Muscle layer of colon (tissue), 2 donors: Measurements from ENCODE around the gene ZNF865.

ENCODE experiments used
- H3K27ac ChIP-seq: one replicate; pipeline ENCODE4 v1.7.0; 2013; ENCODE audit warnings: low read depth, mild to moderate bottlenecking, low read length, moderate library complexity
- H3K27me3 ChIP-seq, 2 donors: one replicate each; pipeline ENCODE4 v1.7.0; 2013; ENCODE audit warnings: low read length in 2 of 2, mild to moderate bottlenecking in 2 of 2; ENCODE audit not compliant: insufficient read depth in 2 of 2, control insufficient read depth in 1 of 2
- H3K36me3 ChIP-seq: one replicate; pipeline ENCODE4 v1.7.0; 2013; ENCODE audit warnings: mild to moderate bottlenecking, low read length; ENCODE audit not compliant: insufficient read depth
- H3K4me1 ChIP-seq: one replicate; pipeline ENCODE4 v1.7.0; 2013; ENCODE audit warnings: mild to moderate bottlenecking, low read length; ENCODE audit not compliant: insufficient read depth
- H3K4me3 ChIP-seq, 2 donors: one replicate each; pipeline ENCODE4 v1.7.0; 2013; ENCODE audit warnings: low read length in 2 of 2, low read depth in 1 of 2, mild to moderate bottlenecking in 1 of 2, moderate library complexity in 1 of 2
- H3K9ac ChIP-seq: one replicate; pipeline ENCODE4 v1.7.0; 2013; ENCODE audit warnings: low read length
- H3K9me3 ChIP-seq: one replicate; pipeline ENCODE4 v1.7.0; 2013; ENCODE audit warnings: mild to moderate bottlenecking, low read length
- donor health status: abdominal sarcoma.
- donor health status: Adenocarcinoma of cecum.

ZNF865 gene

DNA sequence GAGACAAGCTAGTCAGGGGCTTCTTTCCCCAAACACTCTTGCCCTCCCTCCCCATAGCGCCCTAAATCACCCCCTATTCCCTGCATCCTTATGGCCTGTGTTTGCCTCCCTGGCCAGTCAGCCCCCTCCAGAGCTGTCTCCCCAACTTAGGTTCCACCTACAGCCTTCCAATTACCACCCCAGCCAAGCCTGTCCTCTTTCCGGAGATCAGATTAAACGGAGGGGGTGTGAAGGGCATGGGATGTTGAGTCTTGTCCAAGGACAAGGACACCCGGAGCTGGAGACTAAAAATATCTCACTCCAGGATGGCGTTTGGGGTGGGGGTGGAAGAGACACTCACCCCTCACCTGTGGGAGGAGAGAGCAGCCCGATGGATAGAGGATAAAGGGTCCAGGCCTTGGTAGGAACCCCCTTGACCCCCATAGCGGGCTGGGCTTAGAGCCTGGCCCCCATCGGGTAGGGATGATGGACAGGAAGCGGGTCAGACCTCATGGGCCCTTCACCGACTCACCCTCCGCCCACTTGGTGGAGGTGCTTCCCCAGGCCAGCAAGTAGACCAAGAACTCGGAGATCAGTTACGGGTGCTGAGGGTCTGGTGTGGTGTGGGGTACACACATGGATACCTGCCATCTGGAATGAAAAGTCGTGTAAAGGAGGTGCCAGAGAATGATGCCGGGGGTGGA lies 6.0 kb downstream of the ZNF865 start:
- Histone ChIP-seq H3K27ac (no peak overlapping the region), H3K9ac (no peak overlapping the region), H3K4me1 (peaks cover 19% of the 10 kb centered on the region), H3K9me3 (no peaks in the 10 kb centered on the region), H3K36me3 (peaks cover 10% of the 10 kb centered on the region), H3K27me3 (no peaks in the 10 kb centered on the region), H3K4me3 (no peak overlapping the region)

DNA sequence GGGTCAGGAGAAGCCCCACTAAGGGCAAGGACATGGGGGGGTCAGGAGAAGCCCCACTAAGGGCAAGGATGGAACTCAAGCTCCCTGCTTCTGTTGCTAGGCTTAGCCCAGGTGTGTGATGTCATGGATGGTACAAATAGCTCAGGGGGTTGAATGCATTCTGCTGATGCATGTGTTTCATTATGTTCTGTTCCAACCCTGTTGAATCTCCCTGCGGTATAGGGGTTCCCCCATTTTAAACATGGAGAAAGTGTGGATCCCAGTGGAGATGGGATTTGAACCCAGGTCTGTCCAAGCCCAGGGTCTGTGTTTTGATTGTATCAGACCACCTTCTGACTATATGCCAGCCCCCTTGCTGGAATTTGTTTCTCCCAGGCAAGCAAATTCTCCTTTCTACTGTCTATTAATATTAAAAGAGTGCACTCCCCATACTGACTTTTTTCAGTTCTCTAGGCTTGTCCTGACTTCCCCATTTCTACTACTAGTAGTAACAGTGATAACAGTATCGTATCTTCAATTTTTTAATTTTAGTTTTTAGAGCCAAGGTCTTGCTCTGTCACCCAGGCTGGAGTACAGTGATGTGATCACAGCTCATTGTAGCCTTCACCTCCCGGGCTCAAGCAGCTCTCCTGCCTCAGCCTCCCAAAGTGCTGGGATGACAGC lies 6.7 kb downstream of the ZNF865 start:
- Histone ChIP-seq H3K4me3 (no peak overlapping the region), H3K9me3 (no peaks in the 10 kb centered on the region), H3K36me3 (peaks cover 9% of the 10 kb centered on the region), H3K27me3 (no peaks in the 10 kb centered on the region), H3K9ac (no peak overlapping the region), H3K27ac (no peak overlapping the region), H3K4me1 (peaks cover 13% of the 10 kb centered on the region)

- no peaks in the 10 kb centered on the region for H3K27me3 ChIP-seq
- no peak overlapping the region for H3K4me3 ChIP-seq
- peaks cover 10% of the 10 kb centered on the region for H3K4me1 ChIP-seq
- no peak overlapping the region for H3K27ac ChIP-seq
- H3K36me3 ChIP-seq: peaks cover 9% of the 10 kb centered on the region
- H3K9me3 ChIP-seq: no peaks in the 10 kb centered on the region
- H3K9ac ChIP-seq: no peak overlapping the region
These were observed 7.9 kb downstream of the ZNF865 start for GRCh38 chr19:55613396-55613795.

DNA sequence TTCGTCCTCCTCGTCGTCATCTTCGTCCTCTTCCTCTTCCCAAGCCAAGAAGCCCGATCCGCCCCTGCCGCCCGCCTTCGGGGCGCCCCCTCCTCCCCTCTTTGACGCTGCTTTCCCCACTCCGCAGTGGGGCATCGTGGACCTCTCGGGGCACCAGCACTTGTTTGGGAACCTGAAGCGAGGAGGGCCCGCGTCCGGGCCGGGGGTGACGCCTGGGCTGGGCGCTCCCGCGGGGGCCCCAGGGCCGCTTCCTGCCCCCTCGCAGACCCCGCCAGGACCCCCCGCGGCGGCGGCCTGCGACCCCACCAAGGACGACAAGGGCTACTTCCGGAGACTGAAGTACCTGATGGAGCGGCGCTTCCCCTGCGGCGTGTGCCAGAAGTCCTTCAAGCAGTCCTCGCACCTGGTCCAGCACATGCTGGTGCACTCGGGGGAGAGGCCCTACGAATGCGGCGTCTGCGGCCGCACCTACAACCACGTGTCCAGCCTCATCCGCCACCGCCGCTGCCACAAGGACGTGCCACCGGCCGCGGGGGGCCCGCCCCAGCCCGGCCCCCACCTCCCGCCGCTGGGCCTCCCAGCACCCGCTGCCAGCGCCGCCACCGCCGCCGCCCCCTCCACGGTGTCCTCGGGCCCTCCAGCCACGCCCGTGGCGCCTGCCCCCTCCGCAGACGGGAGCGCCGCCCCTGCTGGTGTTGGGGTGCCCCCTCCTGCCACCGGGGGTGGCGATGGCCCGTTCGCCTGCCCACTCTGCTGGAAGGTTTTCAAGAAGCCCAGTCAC lies 8.7 kb downstream of the ZNF865 start:
- H3K36me3 ChIP-seq: peaks cover 9% of the 10 kb centered on the region
- no peaks in the 10 kb centered on the region for H3K27me3 ChIP-seq
- no peak overlapping the region for H3K27ac ChIP-seq
- H3K9ac ChIP-seq: no peak overlapping the region
- H3K4me3 ChIP-seq: no peak overlapping the region
- H3K9me3 ChIP-seq: no peaks in the 10 kb centered on the region
- H3K4me1 ChIP-seq: peaks cover 10% of the 10 kb centered on the region

DNA sequence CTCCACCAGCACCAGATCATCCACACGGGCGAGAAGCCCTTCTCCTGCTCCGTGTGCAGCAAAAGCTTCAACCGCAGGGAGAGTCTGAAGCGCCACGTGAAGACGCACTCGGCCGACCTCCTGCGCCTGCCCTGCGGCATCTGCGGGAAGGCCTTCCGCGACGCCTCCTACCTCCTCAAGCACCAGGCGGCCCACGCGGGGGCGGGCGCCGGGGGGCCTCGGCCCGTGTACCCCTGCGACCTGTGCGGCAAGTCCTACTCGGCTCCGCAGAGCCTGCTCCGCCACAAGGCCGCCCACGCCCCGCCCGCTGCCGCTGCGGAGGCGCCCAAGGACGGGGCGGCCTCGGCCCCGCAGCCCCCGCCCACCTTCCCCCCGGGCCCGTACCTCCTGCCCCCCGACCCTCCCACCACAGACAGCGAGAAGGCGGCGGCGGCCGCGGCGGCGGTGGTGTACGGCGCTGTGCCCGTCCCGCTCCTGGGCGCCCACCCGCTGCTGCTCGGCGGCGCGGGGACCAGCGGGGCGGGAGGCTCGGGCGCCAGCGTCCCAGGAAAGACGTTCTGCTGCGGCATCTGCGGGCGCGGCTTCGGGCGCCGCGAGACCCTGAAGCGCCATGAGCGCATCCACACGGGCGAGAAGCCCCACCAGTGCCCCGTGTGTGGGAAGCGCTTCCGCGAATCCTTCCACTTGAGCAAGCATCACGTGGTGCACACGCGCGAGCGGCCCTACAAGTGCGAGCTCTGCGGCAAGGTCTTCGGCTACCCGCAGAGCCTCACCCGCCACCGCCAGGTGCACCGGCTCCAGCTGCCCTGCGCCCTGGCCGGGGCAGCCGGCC lies 9.5 kb downstream of the ZNF865 start:
- Histone ChIP-seq H3K9ac (no peak overlapping the region), H3K27me3 (no peaks in the 10 kb centered on the region), H3K9me3 (no peaks in the 10 kb centered on the region), H3K36me3 (peaks cover 9% of the 10 kb centered on the region), H3K4me1 (peaks cover 10% of the 10 kb centered on the region), H3K27ac (no peak overlapping the region), H3K4me3 (no peak overlapping the region)

DNA sequence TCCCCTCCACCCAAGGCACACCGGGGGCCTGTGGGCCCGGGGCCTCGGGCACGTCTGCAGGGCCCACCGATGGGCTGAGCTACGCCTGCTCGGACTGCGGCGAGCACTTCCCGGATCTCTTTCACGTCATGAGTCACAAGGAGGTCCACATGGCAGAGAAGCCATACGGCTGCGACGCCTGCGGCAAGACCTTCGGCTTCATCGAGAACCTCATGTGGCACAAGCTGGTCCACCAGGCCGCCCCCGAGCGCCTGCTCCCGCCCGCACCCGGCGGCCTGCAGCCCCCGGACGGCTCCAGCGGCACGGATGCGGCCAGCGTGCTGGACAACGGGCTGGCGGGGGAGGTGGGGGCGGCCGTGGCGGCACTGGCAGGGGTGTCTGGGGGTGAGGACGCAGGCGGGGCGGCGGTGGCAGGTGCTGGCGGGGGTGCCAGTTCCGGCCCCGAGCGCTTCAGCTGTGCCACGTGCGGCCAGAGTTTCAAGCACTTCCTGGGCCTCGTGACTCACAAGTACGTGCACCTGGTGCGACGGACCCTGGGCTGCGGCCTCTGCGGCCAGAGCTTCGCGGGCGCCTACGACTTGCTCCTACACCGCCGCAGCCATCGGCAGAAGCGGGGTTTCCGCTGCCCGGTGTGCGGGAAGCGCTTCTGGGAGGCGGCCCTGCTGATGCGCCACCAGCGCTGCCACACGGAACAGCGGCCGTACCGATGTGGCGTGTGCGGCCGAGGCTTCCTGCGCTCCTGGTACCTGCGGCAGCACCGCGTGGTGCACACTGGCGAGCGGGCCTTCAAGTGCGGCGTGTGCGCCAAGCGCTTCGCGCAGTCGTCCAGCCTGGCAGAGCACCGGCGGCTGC lies 10.3 kb downstream of the ZNF865 start:
- peaks cover 10% of the 10 kb centered on the region for H3K4me1 ChIP-seq

DNA sequence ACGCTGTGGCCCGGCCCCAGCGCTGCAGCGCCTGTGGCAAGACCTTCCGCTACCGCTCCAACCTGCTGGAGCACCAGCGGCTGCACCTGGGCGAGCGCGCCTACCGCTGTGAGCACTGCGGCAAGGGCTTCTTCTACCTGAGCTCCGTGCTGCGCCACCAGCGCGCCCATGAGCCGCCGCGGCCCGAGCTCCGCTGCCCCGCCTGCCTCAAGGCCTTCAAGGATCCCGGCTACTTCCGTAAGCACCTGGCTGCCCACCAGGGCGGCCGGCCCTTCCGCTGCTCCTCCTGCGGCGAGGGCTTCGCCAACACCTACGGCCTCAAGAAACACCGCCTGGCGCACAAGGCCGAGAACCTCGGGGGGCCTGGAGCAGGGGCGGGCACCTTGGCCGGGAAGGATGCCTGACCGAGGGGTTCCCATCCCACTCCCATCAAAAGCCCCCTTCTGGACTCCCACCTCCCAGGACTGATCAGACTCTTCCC lies 11.0 kb downstream of the ZNF865 start:
- H3K27me3 ChIP-seq: no peaks in the 10 kb centered on the region
- peaks cover 7% of the 10 kb centered on the region for H3K4me1 ChIP-seq
- no peak overlapping the region for H3K9ac ChIP-seq
- H3K36me3 ChIP-seq: peaks cover 9% of the 10 kb centered on the region
- H3K9me3 ChIP-seq: no peaks in the 10 kb centered on the region
- no peak overlapping the region for H3K27ac ChIP-seq
- no peak overlapping the region for H3K4me3 ChIP-seq

More for the DNA sequence above, 10.3 kb downstream of the ZNF865 start:
- Histone ChIP-seq H3K9me3 (no peaks in the 10 kb centered on the region), H3K36me3 (peaks cover 9% of the 10 kb centered on the region), H3K27me3 (no peaks in the 10 kb centered on the region), H3K9ac (no peak overlapping the region), H3K27ac (no peak overlapping the region), H3K4me3 (no peak overlapping the region)

DNA sequence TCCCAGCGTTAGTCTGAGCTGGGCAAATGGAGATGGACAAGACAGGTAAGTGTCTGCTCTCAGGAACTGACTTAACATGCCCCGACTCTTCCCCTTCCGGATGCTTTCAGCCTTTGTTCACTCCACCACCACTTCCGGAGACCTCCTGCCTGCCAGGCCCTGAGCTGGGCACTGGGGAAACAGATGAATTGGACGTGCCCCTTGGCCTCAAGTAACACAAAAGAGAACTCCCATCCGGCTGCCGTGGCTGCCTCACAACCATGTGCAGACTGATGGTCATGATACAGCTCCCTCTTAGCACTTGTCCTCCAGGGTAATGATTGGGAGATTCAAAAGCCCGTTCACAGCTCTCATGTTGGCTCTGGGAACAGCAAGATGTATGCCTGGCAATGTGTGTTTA lies 12.0 kb downstream of the ZNF865 start:
- no peak overlapping the region for H3K27ac ChIP-seq

DNA sequence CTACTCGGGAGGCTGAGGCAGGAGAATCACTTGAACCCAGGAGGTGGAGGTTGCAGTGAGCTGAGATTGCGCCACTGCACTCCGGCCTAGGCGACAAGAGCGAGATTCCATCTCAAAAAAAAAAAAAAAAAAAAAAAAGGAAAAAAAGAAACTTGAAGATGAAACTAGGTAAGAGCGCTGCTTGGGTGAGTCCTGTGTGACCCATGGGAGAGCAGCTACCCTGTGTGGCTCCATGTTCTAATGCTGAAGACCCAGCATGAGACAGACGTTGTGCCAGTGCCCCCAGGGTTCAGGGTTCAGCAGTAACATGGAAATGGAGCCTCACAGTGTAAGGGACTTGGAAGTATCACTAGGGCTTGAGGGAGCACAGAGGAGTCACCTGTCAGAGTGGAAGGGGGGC lies 13.0 kb downstream of the ZNF865 start:
- Histone ChIP-seq H3K4me1 (peaks cover 2% of the 10 kb centered on the region), H3K9ac (no peak overlapping the region), H3K27ac (no peak overlapping the region), H3K36me3 (peaks cover 9% of the 10 kb centered on the region), H3K9me3 (no peaks in the 10 kb centered on the region), H3K27me3 (no peaks in the 10 kb centered on the region), H3K4me3 (no peak overlapping the region)

More for the DNA sequence above, 12.0 kb downstream of the ZNF865 start:
- Histone ChIP-seq H3K4me3 (no peak overlapping the region), H3K9ac (no peak overlapping the region), H3K27me3 (no peaks in the 10 kb centered on the region), H3K4me1 (no peaks in the 10 kb centered on the region), H3K36me3 (peaks cover 9% of the 10 kb centered on the region), H3K9me3 (no peaks in the 10 kb centered on the region)

GRCh38 chr19:55619286-55619685 lies 13.8 kb downstream of the ZNF865 start:
- no peaks in the 10 kb centered on the region for H3K9me3 ChIP-seq
- H3K9ac ChIP-seq: no peak overlapping the region
- H3K36me3 ChIP-seq: peaks cover 9% of the 10 kb centered on the region
- H3K27me3 ChIP-seq: no peaks in the 10 kb centered on the region
- H3K4me1 ChIP-seq: peaks cover 7% of the 10 kb centered on the region
- H3K27ac ChIP-seq: no peak overlapping the region
- no peak overlapping the region for H3K4me3 ChIP-seq
